Stromal cell of bone marrow (primary cell): ENCODE results near the gene CABP1.

Experiments
- DNase-seq: peaks from one replicate; pipeline ENCODE4 v3.0.0-alpha.2; 2012; ENCODE audit warnings: low read depth

Gene CABP1

GRCh38 chr12:120631097-120631496 lies 9.3 kb upstream of the CABP1 start:
- no peak for DNase-seq

GRCh38 chr12:120640861-120641833 lies 721 bp downstream of the CABP1 start:
- DNase-seq: no peak

GRCh38 chr12:120642121-120642520 lies 1.7 kb downstream of the CABP1 start:
- DNase-seq: no peak

GRCh38 chr12:120642826-120643225 lies 2.4 kb downstream of the CABP1 start:
- no peak for DNase-seq

GRCh38 chr12:120643574-120643973 lies 3.1 kb downstream of the CABP1 start:
- DNase-seq: no peak

- no peak for DNase-seq
These were observed 5.6 kb downstream of the CABP1 start for GRCh38 chr12:120646044-120646443.

- DNase-seq: no peak
These were observed 6.9 kb downstream of the CABP1 start for GRCh38 chr12:120647375-120647755.

- DNase-seq: no peak
These were observed 9.2 kb downstream of the CABP1 start for GRCh38 chr12:120649442-120650232.

GRCh38 chr12:120650233-120650690 lies 9.8 kb downstream of the CABP1 start:
- no peak for DNase-seq

GRCh38 chr12:120651821-120652220 lies 11.4 kb downstream of the CABP1 start:
- DNase-seq: no peak

- DNase-seq: no peak
These were observed 12.4 kb downstream of the CABP1 start for GRCh38 chr12:120652656-120653435.

GRCh38 chr12:120653611-120654010 lies 13.2 kb downstream of the CABP1 start:
- DNase-seq: no peak

GRCh38 chr12:120654656-120655055 lies 14.2 kb downstream of the CABP1 start:
- no peak for DNase-seq

- DNase-seq: no peak
These were observed 15.6 kb downstream of the CABP1 start for GRCh38 chr12:120656008-120656407.

GRCh38 chr12:120658286-120659150 lies 18.1 kb downstream of the CABP1 start:
- no peak for DNase-seq

- no peak for DNase-seq
These were observed 18.7 kb downstream of the CABP1 start for GRCh38 chr12:120659151-120659525.

- DNase-seq: no peak
These were observed 21.0 kb downstream of the CABP1 start for GRCh38 chr12:120661432-120661831.

GRCh38 chr12:120662879-120663278 lies 22.5 kb downstream of the CABP1 start:
- no peak for DNase-seq

- DNase-seq: no peak
These were observed 23.3 kb downstream of the CABP1 start for GRCh38 chr12:120663741-120664140.

- no peak for DNase-seq
These were observed 26.4 kb downstream of the CABP1 start for GRCh38 chr12:120666571-120667390.
